NCI-H460 (cell line): ENCODE results near the gene ASXL2. TPM values are rescaled to one million over a fixed set of nuclear protein-coding genes. Genes with fewer than 3 reads are reported as not detected.
A peak's percentile ranks its signal among the peaks of the same experiment; 100 is the strongest.
"Not testable (repeated sequence)": the region's sequence is repeated elsewhere in the genome, so short reads cannot be mapped to it uniquely, and the experiment has no call there.

Experiments
- DNase-seq: peaks from one replicate; pipeline ENCODE4 v3.0.0-alpha.2; 2016; ENCODE audit warnings: low read depth; ENCODE audit errors: extremely low read depth
- total RNA-seq: library from RNA; depleted of rRNA; stranded (reverse); fragments of >200 nt; shearing (Covaris generic); gene quantifications from 2 replicates; pipeline ENCODE4 v1.2.3, GENCODE V29; 2014

Gene ASXL2
- total RNA-seq, 1 experiment from 2014 or later: 18.8 TPM

- DNase-seq: no peak
Observed at GRCh38 chr2:25742501-25742900, 135.8 kb downstream of the ASXL2 start.

GRCh38 chr2:25740810-25741381 lies 137.4 kb downstream of the ASXL2 start:
- no peak for DNase-seq

DNA sequence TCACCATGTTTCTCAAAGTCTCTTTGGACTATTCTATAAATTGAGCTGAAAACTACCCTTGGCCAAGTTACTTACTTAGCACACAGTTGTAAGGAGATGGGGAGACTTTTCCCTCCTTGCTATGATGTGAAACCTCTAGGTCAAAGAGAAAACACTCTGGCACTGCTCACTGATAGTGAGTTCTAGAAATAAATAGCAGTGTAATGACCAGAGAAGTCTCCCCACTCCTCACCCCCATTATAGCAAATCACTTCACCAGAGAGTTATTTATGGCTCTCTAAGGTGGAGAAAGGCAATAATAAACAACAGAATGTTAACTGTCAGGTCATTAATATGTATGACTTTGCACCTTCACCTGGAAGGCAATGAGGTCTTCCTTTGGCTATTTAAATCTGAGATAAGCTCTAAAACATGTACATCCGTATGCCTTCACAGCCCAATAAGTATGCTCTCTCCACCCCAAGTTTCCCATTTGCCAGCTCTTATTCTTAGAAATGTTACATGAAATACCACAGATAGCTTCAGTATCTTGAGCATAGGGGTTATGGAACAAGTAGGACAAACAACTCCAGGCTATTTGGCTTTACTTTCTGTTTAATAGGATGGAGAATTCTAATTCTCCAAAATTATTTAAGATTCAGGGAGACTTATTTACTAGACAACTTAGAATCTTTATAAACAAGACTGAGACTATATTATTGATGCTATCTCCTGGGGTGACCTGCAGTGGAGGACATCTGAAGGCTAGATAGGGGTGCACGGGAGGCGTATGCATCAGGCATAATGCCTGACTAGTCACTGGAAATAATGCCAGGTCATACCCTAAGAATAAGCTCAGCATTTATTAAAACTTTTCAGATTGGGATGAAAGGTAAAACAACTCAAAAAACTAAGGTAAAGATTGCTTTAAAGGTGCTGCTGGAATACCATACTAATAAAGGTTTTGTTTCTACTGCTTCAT lies 139.6 kb downstream of the ASXL2 start:
- no peak for DNase-seq

GRCh38 chr2:25736899-25737515 lies 141.3 kb downstream of the ASXL2 start:
- no peak for DNase-seq

DNA sequence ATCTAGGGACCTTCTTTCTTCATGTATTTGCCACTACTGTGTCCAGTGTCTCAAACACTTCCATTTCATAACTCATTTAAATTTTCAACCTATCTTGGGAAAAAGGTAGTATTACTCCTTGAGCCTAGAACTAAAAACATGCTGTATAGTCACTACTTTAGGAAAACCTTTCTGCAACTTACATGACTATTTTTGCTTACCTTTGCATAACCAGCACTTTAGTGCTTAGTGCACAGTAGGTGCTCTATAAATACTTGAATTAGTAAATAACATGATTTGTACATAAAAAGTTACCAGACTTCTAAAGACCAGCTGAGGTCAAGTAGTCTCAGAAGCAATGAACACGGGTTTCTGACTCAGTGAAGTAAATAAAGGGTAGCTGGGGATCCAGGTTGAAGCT lies 142.5 kb downstream of the ASXL2 start:
- DNase-seq: no peak

DNA sequence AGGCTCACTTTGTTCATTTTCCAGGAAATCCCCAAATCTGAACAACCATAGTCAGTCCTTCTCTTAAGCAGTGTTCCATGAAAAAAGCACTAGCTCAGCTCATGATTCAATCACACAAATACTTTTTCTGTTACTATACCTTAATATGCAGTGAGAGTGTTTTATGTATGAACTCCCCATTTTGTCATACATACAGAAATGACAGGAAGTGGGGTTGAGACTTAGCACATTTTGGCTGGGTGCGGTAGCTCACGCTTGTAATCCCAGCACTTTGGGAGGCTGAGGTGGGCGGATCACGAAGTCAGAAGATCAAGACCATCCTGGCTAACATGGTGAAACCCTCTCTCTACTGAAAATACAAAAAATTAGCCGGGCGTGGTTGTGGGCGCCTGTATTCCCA lies 149.7 kb downstream of the ASXL2 start:
- DNase-seq: no peak

DNA sequence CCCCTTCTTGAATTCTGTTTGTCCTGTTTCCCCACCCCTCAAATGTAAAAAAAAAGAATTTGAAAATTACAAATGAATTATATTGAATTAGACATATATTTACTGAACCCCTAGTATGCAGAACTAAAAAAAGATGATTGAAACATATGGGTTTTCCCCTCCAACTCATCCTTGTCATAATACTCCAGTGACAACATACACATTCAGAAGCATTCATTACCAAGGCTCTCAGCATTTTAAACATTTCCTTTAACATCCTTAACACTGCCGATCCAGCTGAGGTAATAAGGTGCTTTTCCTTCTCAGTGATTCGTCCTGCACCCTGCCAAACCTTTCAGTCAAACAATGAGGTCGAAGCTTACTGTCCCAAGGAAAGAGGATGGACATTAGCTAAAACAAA lies 151.8 kb downstream of the ASXL2 start:
- DNase-seq: no peak

DNA sequence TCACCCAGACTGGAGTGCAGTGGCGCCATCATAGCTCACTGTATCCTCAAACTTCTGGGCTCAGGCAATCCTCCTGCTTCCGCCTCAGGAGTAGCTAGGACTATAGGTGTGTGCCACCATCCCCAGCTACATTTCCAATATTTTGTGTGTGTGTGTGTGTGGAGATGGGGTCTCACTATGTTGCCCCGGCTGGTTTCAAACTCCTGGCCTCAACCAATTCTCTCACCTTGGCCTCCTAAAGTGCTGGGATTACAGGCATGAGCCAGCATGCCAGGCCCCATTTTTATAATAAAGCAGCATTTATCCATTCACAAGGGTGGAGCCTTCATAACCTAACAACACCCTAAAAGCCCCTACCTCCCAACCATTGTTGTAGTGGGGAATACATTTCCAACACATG lies 152.4 kb downstream of the ASXL2 start:
- DNase-seq: no peak

DNA sequence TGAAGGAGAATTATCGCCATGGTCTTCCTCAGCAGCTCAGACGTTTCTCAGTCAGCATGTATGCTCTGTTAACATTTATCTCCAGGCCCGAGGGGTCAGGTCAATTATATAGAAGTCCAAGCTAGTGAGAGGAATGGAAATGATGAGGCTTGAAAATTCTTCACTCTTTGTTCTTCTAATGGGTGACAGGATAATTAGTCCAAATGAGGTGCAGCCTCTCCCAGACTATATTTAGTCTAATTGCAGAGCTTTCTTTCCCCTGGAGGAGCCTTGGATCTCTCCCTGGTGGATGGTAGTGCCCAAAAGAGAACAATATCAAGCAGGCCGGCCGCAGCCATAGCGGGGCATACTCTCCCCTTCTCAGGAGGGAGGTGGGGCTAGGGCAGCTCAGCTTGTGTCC lies 153.5 kb downstream of the ASXL2 start:
- DNase-seq: no peak

- DNase-seq: no peak
Observed at GRCh38 chr2:25722224-25722623, 156.1 kb downstream of the ASXL2 start.

GRCh38 chr2:25720575-25720974 lies 157.7 kb downstream of the ASXL2 start:
- DNase-seq: no peak

DNA sequence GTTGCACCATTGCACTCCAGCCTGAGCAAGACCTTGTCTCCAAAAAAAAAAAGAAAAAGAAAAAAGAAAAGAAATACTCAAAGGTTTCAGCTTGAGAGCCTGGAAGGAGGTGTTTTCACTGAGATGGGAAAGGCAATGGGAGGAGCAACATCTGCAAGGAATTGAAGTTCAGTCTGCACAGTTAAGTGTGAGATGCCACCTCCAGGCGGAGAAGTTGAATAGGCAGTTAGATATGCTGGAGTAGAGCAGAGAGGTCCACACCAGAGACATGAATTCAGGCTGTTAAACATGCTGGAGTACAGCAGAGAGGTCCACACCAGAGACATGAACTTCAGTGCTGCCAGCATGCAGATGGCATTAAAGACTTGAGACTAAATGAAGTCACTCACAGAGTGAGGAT lies 163.5 kb downstream of the ASXL2 start:
- DNase-seq: peak; percentile 16

GRCh38 chr2:25712455-25712854 lies 165.8 kb downstream of the ASXL2 start:
- no peak for DNase-seq

DNA sequence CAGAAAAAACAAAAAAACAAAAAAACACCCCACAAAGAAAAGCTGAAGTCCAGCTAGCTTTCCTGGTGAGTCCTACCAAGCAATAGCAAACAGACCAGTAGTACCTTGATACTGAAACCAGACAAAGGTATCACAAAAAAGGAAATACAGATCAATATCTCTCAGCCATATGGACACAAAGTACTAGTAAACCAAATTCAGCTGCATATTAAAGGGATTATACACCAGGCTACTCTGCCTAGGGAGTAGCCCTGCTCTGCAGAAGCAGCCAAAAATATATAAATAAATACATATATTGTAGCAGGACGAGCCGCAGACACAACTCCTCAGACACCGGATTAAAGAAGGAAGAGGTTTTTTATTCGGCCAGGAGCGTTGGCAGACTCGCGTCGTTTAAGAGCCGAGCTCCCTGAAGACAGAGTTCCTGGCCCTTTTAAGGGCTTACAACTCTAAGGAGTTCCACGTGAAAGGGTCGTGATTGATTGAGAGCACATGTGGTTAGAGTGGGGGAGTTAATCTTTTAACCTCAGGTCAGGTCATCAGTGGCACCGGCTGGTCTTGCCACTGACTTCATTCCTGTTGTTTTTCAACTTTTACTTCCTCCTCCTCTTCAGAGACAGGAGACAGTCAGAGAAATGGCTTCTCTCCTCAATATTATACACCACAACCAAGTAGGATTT lies 166.5 kb downstream of the ASXL2 start:
- no peak for DNase-seq

DNA sequence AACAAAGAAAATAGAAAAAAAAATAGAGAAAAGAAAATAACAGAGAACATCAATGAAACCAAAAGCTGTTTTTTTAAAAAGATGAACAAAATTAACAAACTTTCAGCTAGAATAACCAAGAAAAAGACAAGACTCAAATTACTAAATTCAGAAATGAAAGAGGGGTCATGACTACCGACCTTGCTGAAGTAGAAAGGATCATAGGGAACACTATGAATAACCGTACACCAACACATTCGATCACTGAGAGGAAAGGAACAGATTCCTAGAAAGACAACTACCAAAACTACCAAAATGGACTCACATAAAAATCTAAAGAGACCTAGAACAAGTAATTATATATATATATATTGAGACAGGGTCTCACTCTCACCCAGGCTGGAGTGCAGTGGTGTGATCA lies 167.5 kb downstream of the ASXL2 start:
- no peak for DNase-seq

DNA sequence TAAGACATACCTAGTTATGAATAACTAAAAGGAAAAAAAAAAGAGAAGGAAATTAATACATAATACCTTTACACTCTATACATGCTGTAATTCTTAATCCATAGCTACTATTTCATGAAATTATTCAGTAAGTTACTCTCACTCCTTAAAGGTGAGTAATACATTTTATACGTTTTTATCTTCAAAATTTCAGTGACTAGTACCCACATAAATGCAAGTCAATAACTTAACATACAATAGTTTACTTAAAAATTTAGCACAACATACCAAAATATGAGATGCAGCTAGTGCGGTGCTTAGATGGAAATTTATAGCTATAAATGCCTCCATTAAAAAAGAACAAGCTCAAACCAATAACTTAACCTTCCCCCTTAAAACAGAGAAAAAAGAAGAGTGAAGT lies 168.9 kb downstream of the ASXL2 start:
- no peak for DNase-seq

- no peak for DNase-seq
Observed at GRCh38 chr2:25707927-25708590, 170.2 kb downstream of the ASXL2 start.

DNA sequence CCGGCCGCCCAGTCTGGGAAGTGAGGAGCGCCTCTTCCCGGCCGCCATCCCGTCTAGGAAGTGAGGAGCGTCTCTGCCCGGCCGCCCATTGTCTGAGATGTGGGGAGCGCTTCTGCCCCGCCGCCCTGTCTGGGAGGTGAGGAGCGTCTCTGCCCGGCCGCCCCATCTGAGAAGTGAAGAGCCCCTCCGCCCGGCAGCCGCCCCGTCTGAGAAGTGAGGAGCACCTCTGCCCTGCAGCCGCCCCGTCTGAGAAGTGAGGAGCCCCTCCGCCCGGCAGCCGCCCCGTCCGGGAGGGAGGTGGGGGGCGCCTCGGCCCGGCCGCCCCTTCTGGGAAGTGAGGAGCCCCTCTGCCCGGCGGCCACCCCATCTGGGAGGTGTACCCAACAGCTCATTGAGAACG lies 172.7 kb downstream of the ASXL2 start:
- DNase-seq: not testable (repeated sequence)

DNA sequence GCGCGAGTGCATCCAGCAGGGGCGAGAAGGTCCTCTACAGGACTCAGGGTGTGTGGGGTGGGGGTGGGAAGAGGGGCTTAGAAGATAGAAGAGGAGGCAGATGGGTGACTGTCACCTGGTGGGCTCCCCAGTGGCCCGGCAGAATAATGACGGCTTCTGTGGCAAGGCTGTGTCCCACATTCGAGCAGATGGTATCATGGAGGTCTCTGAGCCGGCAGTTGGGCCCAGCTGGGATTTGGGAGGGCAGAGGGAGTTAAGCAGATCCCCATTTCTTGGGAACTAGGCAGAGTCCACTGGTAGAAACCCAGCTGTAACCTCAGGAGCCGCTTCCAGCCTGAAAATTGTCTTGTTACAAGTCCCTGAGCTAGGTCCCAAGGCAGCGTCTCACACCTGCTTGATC lies 176.5 kb downstream of the ASXL2 start:
- no peak for DNase-seq

DNA sequence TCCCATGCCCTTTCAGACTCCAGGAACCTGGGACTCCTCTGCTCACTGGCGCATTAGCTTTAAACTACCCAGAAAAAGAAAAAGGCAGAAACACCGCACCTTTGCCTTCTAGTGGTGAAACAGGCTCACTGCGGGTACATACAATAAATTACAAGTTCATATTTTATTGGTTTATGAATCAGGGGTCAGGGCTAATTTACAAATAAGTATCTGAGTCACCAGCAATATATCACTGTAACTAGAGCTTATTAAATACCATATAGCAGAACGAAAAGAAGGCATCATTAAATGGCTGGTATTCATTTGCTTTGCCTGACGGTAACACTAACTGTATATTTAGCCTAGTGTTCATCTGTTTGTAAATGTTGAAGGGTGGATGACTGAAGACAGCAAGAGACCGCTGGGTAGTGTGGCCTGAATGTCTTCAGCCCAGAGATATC lies 178.0 kb downstream of the ASXL2 start:
- DNase-seq: peak; percentile 38

DNA sequence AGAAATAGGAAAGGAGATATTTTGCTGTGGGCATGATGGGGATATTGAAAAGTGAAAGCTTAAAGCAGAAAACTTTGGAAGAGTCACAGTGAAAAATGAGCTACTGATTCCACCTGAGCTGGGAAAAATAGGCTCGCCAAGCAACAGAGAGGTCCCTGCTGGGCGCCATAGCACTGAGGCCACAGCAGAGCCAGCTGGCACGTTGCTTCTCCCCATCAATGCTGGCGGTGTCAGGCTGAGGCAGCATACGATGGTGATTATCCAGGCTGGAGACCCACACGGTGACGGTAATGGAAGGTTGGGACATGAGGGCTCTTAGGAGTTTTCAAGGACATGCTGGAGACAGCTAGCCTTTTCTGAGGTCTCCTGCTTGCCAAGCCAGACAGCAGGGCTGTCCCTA lies 179.1 kb downstream of the ASXL2 start:
- DNase-seq: no peak
